Naive B cell (primary cell): ENCODE measurements around the gene GRIK4. TPM values are rescaled to one million over a fixed set of nuclear protein-coding genes. Genes with fewer than 3 reads are reported as not detected.
"Not testable (repeated sequence)": the region's sequence is repeated elsewhere in the genome, so short reads cannot be mapped to it uniquely, and the experiment has no call there.

ENCODE experiments used
- ATAC-seq, 2 donors: fragments of 150-1000 bp; cut with Tn5 transposase; 2 replicates each; pipeline ENCODE4 v1.10.0; 2021; ENCODE audit warnings: low read depth in 2 of 2, mild to moderate bottlenecking in 2 of 2, moderate library complexity in 2 of 2
- DNase-seq: peaks from one replicate; pipeline ENCODE4 v3.0.0; 2022
- H3K27ac Mint-ChIP-seq, 6 donors: one replicate each; pipeline ENCODE4 v1.8.0; 2020 to 2022; ENCODE audit warnings: mild to moderate bottlenecking in 6 of 6, mixed read lengths in 6 of 6, moderate library complexity in 5 of 6, inconsistent platforms in 2 of 6
- H3K27me3 Mint-ChIP-seq, 3 donors: one replicate each; pipeline ENCODE4 v1.8.0; 2021 to 2022; ENCODE audit warnings: mixed read lengths in 3 of 3, mild to moderate bottlenecking in 1 of 3
- H3K36me3 Mint-ChIP-seq, 2 donors: one replicate each; pipeline ENCODE4 v1.8.0; 2020 to 2022; ENCODE audit warnings: mixed read lengths in 2 of 2, inconsistent platforms in 1 of 2, mild to moderate bottlenecking in 1 of 2
- H3K4me1 Mint-ChIP-seq, 3 donors: one replicate each; pipeline ENCODE4 v1.8.0; 2020 to 2022; ENCODE audit warnings: mixed read lengths in 3 of 3, inconsistent platforms in 1 of 3, mild to moderate bottlenecking in 1 of 3, moderate library complexity in 1 of 3
- H3K4me3 Mint-ChIP-seq, 8 donors: one replicate each; pipeline ENCODE4 v1.8.0; 2020 to 2022; ENCODE audit warnings: mild to moderate bottlenecking in 8 of 8, mixed read lengths in 8 of 8, moderate library complexity in 8 of 8, inconsistent platforms in 2 of 8
- H3K9me3 Mint-ChIP-seq, 7 donors: one replicate each; pipeline ENCODE4 v1.8.0; 2020 to 2022; ENCODE audit warnings: mixed read lengths in 7 of 7, mild to moderate bottlenecking in 5 of 7, inconsistent platforms in 2 of 7, moderate library complexity in 1 of 7
- polyA plus RNA-seq, 6 donors: library from polyadenylated mRNA; unstranded; fragments of 300-500 nt; fragmentation: Illumina TruSeq; gene quantifications; one replicate each; pipeline ENCODE4 v1.2.3, GENCODE V29; 2021; ENCODE audit warnings: low read depth in 6 of 6

Gene GRIK4
- polyA plus RNA-seq, 6 donors from 2014 or later: 0.18 TPM; not detected in 5

GRCh38 chr11:120775986-120776951 is 264.7 kb downstream of the GRIK4 start:
- Mint-ChIP-seq H3K27me3 (peaks cover 17 to 36% (median 21%) of the 10 kb centered on the region in 3 donors), H3K27ac (no peak overlapping the region), H3K9me3 (peaks cover 0 to 4% (median 0%) of the 10 kb centered on the region in 7 donors), H3K36me3 (no peaks in the 10 kb centered on the region), H3K4me1 (no peaks in the 10 kb centered on the region), H3K4me3 (no peak overlapping the region)
- no peak for DNase-seq
- ATAC-seq: no peak

GRCh38 chr11:120778685-120779490 is 267.3 kb downstream of the GRIK4 start:
- H3K9me3 Mint-ChIP-seq: peaks cover 0 to 2% (median 0%) of the 10 kb centered on the region in 7 donors
- peaks cover 20 to 33% (median 28%) of the 10 kb centered on the region in 3 donors for H3K27me3 Mint-ChIP-seq
- no peak overlapping the region for H3K4me3 Mint-ChIP-seq
- no peaks in the 10 kb centered on the region for H3K36me3 Mint-ChIP-seq
- peak overlapping the region in 1 of 6 donors; percentile 49 for H3K27ac Mint-ChIP-seq
- no peak for DNase-seq
- H3K4me1 Mint-ChIP-seq: no peaks in the 10 kb centered on the region
- ATAC-seq: no peak

- Mint-ChIP-seq H3K4me1 (no peaks in the 10 kb centered on the region), H3K4me3 (no peak overlapping the region), H3K27me3 (peaks cover 23 to 27% (median 26%) of the 10 kb centered on the region in 3 donors), H3K36me3 (no peaks in the 10 kb centered on the region), H3K9me3 (peaks cover 0 to 2% (median 0%) of the 10 kb centered on the region in 7 donors), H3K27ac (no peak overlapping the region)
- ATAC-seq: no peak
- no peak for DNase-seq
Measured at GRCh38 chr11:120780239-120780638, 268.7 kb downstream of the GRIK4 start.

- peaks cover 0 to 2% (median 0%) of the 10 kb centered on the region in 7 donors for H3K9me3 Mint-ChIP-seq
- peaks cover 28 to 39% (median 29%) of the 10 kb centered on the region in 3 donors for H3K27me3 Mint-ChIP-seq
- no peak overlapping the region for H3K27ac Mint-ChIP-seq
- H3K36me3 Mint-ChIP-seq: no peaks in the 10 kb centered on the region
- DNase-seq: no peak
- ATAC-seq: no peak
- H3K4me3 Mint-ChIP-seq: no peak overlapping the region
- H3K4me1 Mint-ChIP-seq: no peaks in the 10 kb centered on the region
Measured at GRCh38 chr11:120781486-120782120, 270.1 kb downstream of the GRIK4 start.

GRCh38 chr11:120784566-120785251 is 273.2 kb downstream of the GRIK4 start:
- Mint-ChIP-seq H3K27ac (no peak overlapping the region), H3K36me3 (no peaks in the 10 kb centered on the region), H3K27me3 (peaks cover 21 to 32% (median 24%) of the 10 kb centered on the region in 3 donors), H3K4me1 (no peaks in the 10 kb centered on the region), H3K9me3 (peaks cover 0 to 2% (median 0%) of the 10 kb centered on the region in 7 donors), H3K4me3 (no peak overlapping the region)
- DNase-seq (no peak), ATAC-seq (no peak)

GRCh38 chr11:120785576-120785975 is 274.0 kb downstream of the GRIK4 start:
- DNase-seq (no peak), ATAC-seq (no peak)
- no peaks in the 10 kb centered on the region for H3K36me3 Mint-ChIP-seq
- no peaks in the 10 kb centered on the region for H3K4me1 Mint-ChIP-seq
- peaks cover 21 to 32% (median 23%) of the 10 kb centered on the region in 3 donors for H3K27me3 Mint-ChIP-seq
- H3K27ac Mint-ChIP-seq: peak overlapping the region in 1 of 6 donors; percentile 50
- no peak overlapping the region for H3K4me3 Mint-ChIP-seq
- H3K9me3 Mint-ChIP-seq: peaks cover 0 to 2% (median 0%) of the 10 kb centered on the region in 7 donors

GRCh38 chr11:120786206-120786735 is 274.7 kb downstream of the GRIK4 start:
- H3K27ac Mint-ChIP-seq: no peak overlapping the region
- H3K9me3 Mint-ChIP-seq: peaks cover 0 to 2% (median 0%) of the 10 kb centered on the region in 7 donors
- no peak overlapping the region for H3K4me3 Mint-ChIP-seq
- no peaks in the 10 kb centered on the region for H3K4me1 Mint-ChIP-seq
- no peak for ATAC-seq
- peaks cover 21 to 32% (median 23%) of the 10 kb centered on the region in 3 donors for H3K27me3 Mint-ChIP-seq
- DNase-seq: no peak
- no peaks in the 10 kb centered on the region for H3K36me3 Mint-ChIP-seq

GRCh38 chr11:120787224-120787623 is 275.7 kb downstream of the GRIK4 start:
- DNase-seq, H3K27ac Mint-ChIP-seq, H3K36me3 Mint-ChIP-seq, ATAC-seq, H3K4me3 Mint-ChIP-seq, H3K9me3 Mint-ChIP-seq, H3K4me1 Mint-ChIP-seq: not testable (repeated sequence)
- H3K27me3 Mint-ChIP-seq: peaks cover 20 to 32% (median 21%) of the 10 kb centered on the region in 3 donors

GRCh38 chr11:120789391-120789790 is 277.8 kb downstream of the GRIK4 start:
- Mint-ChIP-seq H3K4me3 (no peak overlapping the region), H3K36me3 (no peaks in the 10 kb centered on the region), H3K4me1 (no peaks in the 10 kb centered on the region), H3K27me3 (peaks cover 6 to 16% (median 8%) of the 10 kb centered on the region in 3 donors), H3K27ac (no peak overlapping the region), H3K9me3 (no peaks in the 10 kb centered on the region)
- ATAC-seq (no peak), DNase-seq (no peak)

GRCh38 chr11:120792306-120792705 is 280.8 kb downstream of the GRIK4 start:
- no peak for DNase-seq
- H3K4me1 Mint-ChIP-seq: no peaks in the 10 kb centered on the region
- H3K27ac Mint-ChIP-seq: no peak overlapping the region
- H3K36me3 Mint-ChIP-seq: no peaks in the 10 kb centered on the region
- ATAC-seq: no peak
- H3K4me3 Mint-ChIP-seq: no peak overlapping the region
- H3K27me3 Mint-ChIP-seq: peaks cover 0 to 7% (median 0%) of the 10 kb centered on the region in 3 donors
- H3K9me3 Mint-ChIP-seq: no peaks in the 10 kb centered on the region

- H3K27me3 Mint-ChIP-seq: peaks cover 0 to 7% (median 0%) of the 10 kb centered on the region in 3 donors
- DNase-seq (no peak), ATAC-seq (no peak)
- H3K9me3 Mint-ChIP-seq: no peaks in the 10 kb centered on the region
- H3K36me3 Mint-ChIP-seq: no peaks in the 10 kb centered on the region
- no peak overlapping the region for H3K4me3 Mint-ChIP-seq
- H3K27ac Mint-ChIP-seq: no peak overlapping the region
- H3K4me1 Mint-ChIP-seq: no peaks in the 10 kb centered on the region
Measured at GRCh38 chr11:120793150-120793549, 281.6 kb downstream of the GRIK4 start.

GRCh38 chr11:120793806-120794479 is 282.4 kb downstream of the GRIK4 start:
- no peaks in the 10 kb centered on the region for H3K36me3 Mint-ChIP-seq
- H3K9me3 Mint-ChIP-seq: no peaks in the 10 kb centered on the region

More at GRCh38 chr11:120793806-120794479, 282.4 kb downstream of the GRIK4 start:
- Mint-ChIP-seq H3K27ac (no peak overlapping the region), H3K4me1 (no peaks in the 10 kb centered on the region), H3K4me3 (no peak overlapping the region), H3K27me3 (peaks cover 0 to 7% (median 2%) of the 10 kb centered on the region in 3 donors)
- no peak for DNase-seq
- ATAC-seq: no peak
